Stimulated activated CD4-positive, alpha-beta T cell treated with anti-CD3 and anti-CD28 coated beads, Interleukin-4, amount 100 ng/mL, for 4 hours (primary cell): ENCODE results near the gene FXYD2.

Experiments used
- DNase-seq, 2 experiments: peaks; one replicate each; pipeline ENCODE4 v3.0.0-alpha.2; 2020

Gene FXYD2

DNA sequence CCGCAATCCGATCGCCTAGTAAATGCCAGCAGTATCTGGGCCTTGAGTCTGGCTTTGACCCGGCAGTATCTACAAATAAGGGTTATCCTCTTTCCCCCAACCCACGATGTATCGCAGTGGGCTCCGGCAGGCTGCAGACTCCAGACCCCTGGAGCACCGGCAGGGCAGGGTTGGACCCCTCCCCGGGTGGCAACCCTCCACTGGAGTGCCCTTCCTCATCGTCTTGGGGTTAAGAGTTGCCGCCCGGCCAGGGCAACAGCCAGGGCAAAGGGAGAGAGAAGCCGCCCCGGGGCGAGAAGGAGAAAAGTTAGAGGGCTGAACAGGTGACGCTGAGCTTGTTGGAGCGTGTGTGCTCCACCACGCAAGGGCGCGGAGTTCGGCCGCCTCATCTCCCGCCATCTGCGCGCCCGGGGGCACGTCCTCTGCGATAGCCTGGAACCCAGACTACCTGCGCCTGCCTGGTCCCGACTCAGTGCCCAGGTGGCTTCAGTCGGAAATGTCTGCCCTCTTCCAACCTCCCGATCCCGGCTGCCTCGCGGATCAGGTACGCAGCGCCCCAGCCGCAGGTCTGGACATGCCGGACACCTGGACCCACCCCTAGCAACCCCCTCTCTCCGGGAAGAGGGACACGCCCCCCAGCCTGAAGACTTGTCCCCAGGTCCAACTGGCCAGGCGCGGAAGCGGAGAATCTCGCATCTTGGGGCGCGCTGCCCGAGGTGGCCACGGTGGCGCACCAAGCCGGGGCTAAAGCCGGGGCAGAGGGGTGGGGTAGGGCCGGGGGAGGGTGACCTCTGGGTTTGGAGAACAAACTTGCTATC lies 28.7 kb downstream of the FXYD2 start:
- DNase-seq, result no peak

- DNase-seq, result no peak
Measured at GRCh38 chr11:117794772-117795629, 29.5 kb downstream of the FXYD2 start.

- DNase-seq, result no peak
Measured at GRCh38 chr11:117794135-117794534, 30.4 kb downstream of the FXYD2 start.

DNA sequence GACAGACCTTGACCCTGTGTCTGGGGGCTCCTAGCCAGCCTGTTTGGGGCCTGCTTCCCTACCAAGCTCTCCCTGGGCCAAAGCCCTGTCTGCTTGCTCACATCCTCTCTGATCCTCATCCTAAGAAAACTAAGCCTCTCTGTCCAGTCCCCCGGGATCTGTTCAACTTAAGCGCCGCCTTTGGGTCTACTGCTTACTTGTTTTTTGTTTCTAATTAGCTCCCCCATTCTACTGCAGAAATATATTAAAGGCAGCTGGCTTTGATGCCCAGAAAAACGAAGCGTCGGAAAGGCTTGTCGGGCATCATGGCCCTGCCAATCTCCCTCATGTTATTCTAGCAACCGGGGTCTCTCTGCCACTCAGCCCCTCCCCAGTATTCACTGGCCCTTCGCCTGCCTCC lies 31.0 kb downstream of the FXYD2 start:
- DNase-seq, result no peak

DNA sequence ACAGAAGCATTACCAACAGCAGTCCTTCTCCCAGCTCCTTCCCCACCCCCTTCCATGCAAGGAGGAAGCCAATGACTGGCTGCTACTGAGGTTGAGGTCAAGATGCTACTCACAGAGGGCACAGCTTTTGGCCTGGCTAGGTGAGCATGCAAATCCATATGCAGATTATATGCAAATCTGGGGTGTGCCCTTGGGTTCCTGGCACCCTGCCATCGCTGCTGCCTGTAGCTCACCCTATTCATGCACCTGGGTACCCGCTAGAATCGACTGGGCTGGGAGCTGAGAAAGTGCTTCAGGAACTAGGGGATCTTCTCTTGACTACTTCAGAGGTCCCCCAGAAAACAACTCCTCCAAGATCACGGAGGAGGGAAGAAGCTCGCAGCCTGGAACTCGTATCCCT lies 31.6 kb downstream of the FXYD2 start:
- no peak for DNase-seq

DNA sequence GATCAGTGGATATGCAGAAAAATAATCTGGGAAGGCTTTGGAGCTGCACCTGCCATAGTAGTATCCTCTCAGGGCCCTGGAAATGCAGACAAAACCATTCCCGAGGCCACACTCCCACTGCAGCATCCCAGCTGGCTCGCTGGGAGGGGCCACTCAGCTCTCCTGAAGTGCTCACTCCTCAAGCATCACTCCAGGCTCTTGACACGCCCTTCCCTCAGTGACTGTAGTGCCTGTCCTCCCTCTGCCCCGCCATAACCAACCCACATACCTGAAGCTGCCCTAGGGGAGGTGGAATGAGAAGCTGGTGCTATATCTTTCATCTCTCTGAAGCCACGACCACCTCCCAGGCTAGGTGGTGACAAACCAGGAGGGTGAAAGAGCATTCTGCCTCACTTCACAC lies 32.3 kb downstream of the FXYD2 start:
- no peak for DNase-seq

GRCh38 chr11:117790279-117790678 lies 34.3 kb downstream of the FXYD2 start:
- no peak for DNase-seq

GRCh38 chr11:117789241-117789640 lies 35.3 kb downstream of the FXYD2 start:
- DNase-seq, result no peak

- no peak for DNase-seq
Measured at GRCh38 chr11:117786135-117786870, 38.2 kb downstream of the FXYD2 start.

GRCh38 chr11:117782101-117782500 lies 42.4 kb downstream of the FXYD2 start:
- DNase-seq, result no peak

GRCh38 chr11:117781627-117782026 lies 42.9 kb downstream of the FXYD2 start:
- no peak for DNase-seq

- DNase-seq, result no peak
Measured at GRCh38 chr11:117780456-117780855, 44.1 kb downstream of the FXYD2 start.

DNA sequence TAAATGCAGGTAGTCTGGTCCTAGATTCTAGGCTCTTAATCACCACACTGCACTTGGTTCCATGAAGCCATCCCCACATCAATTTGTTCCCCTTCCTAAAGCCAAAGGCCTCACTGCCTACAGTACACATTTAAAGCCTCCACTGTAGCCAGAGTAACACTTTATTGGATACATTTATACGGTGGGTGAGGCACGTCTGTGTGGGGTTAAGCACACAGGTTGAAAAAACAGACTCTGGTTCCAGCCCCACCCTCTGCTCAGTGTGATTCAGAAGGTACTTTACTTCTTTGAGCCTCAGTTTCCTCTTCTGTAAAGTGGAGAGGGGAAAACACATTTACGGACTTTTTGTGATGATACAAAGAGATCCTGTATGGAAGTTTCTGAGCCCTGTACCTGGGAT lies 50.0 kb downstream of the FXYD2 start:
- DNase-seq, result no peak

DNA sequence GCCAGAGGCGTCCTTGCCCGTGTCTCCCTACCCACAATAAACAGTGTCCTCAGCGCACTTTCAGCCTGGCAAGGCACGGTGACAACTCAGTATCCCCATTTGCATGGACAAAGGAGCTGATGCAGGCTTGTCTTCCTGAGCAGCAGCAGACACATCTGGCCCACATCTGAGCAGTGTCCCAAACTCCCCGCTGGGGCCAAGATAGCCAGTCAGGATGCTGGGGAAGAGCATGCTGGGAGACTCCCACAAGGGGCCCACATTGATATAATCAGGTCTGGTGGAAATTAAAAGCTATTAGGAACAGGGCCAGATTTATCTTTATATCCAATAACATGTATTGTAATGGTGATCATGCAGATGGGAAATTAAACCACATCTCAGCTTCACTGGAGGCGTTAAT lies 52.2 kb downstream of the FXYD2 start:
- no peak for DNase-seq

GRCh38 chr11:117771841-117772240 lies 52.7 kb downstream of the FXYD2 start:
- no peak for DNase-seq

DNA sequence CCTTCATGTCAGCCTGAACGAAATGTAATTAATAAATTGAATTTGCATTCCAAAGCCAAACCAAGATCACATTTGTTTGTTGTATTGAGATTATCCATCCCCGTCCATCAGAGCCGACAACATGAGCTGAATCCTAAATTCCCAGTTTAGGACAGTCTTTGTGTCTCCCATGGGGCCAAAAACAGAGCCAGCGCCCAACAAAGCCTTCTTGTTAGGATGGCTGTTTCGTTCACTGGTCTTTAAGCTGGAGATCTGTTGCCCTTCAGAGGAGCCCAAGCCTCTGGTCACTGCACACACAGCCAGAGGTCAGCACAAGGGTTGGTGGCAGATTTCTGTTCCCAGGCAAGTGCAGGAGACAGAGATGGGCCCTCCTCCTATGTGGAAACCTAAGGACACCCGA lies 53.3 kb downstream of the FXYD2 start:
- no peak for DNase-seq

GRCh38 chr11:117770061-117770460 lies 54.5 kb downstream of the FXYD2 start:
- no peak for DNase-seq
